ENCODE measurements around the gene DGKG.

DNA sequence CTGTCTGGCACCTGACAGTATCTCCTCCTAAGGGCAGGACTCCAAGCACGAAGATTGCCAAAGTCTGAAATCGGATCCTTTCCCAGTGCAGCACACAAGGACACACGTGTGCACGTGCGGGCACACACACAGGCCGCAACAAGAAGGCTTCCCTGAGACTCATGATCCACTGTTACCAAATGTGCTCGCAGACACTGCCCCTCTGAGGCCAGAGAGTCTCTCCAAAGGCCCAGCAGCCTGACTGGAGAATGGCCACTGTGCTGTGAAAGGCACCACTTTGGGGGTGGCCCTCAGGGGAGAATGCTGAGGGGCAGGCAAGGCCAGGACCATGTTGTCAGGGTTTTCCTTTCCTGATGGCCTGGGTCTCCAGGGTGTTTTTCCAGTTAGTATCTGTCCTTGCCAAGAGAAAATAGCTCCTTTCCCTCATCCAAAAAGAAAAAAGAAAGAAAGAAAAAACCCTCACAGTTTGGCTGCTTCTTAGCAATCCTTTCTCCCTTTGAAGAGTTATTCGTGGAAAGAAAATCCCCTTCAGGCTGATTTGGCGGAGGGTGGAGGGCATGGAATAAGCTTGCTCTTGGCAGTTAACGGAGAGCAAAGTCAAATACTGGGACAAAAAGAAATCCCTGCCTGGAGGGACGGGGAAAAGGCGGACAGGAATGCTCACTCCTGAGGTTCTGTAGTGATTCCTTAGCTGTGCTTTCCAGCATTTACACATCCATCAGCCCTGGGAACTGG lies 141.0 kb downstream of the DGKG start:
- TF ChIP-seq ZNF274 (IDR thresholded peaks at IDR 0.05; ENCODE audit: low read depth, low read length) (no peak), SUZ12 (IDR thresholded peaks at IDR 0.05; ENCODE audit: extremely low read depth, insufficient read depth, insufficient read length) (no peak)

Measured in NT2/D1 (cell line).